ENCODE data around the gene ZNF611. TPM values are rescaled to one million over a fixed set of nuclear protein-coding genes. Genes with fewer than 3 reads are reported as not detected.
"Not testable (repeated sequence)": the region's sequence is repeated elsewhere in the genome, so short reads cannot be mapped to it uniquely, and the experiment has no call there.

The ZNF611 gene
- polyA plus RNA-seq, 1 donor (not counting 4 experiments of a cell fraction or from before 2014, with no cell fraction given) = 2.9 TPM

- no peak overlapping the region for H2AFZ ChIP-seq (ENCODE audit: control insufficient read depth, low read length)
- H3K36me3 ChIP-seq (ENCODE audit: control insufficient read depth in 2 of 2, extremely low read depth in 1 of 2, insufficient read depth in 2 of 2, low read length in 2 of 2) = peaks cover 0 to 13% of the 10 kb centered on the region in 2 experiments
- H3K4me3 ChIP-seq (ENCODE audit: control insufficient read depth in 2 of 3, extremely low read depth in 1 of 3, insufficient read depth in 2 of 3, low read depth in 1 of 3, low read length in 3 of 3) = no peak overlapping the region
- FAIRE-seq (no peak), DNase-seq (ENCODE audit: low read depth, low spot score) (no peak)
- H3K27ac ChIP-seq (ENCODE audit: control insufficient read depth, insufficient read depth, low read length) = no peak overlapping the region
- no peaks in the 10 kb centered on the region for H3K79me2 ChIP-seq (ENCODE audit: control insufficient read depth, insufficient read depth, low read length)
- H3K27me3 ChIP-seq (ENCODE audit: control insufficient read depth, extremely low read depth, insufficient read depth, low read length) = no peaks in the 10 kb centered on the region
- no peak overlapping the region for H3K9ac ChIP-seq (ENCODE audit: control insufficient read depth, extremely low read depth, insufficient read depth, low read length)
- H3K9me3 ChIP-seq (ENCODE audit: control insufficient read depth, low read depth, low read length) = no peaks in the 10 kb centered on the region
- H3K9me1 ChIP-seq (ENCODE audit: control insufficient read depth, extremely low read depth, insufficient read depth, low read length) = no peaks in the 10 kb centered on the region
- TF ChIP-seq EZH2 (IDR thresholded peaks at IDR 0.05; ENCODE audit: low read length) = no peak
- TF ChIP-seq, protein P1, sequence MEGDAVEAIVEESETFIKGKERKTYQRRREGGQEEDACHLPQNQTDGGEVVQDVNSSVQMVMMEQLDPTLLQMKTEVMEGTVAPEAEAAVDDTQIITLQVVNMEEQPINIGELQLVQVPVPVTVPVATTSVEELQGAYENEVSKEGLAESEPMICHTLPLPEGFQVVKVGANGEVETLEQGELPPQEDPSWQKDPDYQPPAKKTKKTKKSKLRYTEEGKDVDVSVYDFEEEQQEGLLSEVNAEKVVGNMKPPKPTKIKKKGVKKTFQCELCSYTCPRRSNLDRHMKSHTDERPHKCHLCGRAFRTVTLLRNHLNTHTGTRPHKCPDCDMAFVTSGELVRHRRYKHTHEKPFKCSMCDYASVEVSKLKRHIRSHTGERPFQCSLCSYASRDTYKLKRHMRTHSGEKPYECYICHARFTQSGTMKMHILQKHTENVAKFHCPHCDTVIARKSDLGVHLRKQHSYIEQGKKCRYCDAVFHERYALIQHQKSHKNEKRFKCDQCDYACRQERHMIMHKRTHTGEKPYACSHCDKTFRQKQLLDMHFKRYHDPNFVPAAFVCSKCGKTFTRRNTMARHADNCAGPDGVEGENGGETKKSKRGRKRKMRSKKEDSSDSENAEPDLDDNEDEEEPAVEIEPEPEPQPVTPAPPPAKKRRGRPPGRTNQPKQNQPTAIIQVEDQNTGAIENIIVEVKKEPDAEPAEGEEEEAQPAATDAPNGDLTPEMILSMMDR (optimal IDR thresholded peaks at IDR 0.05 in 1 of 3, IDR thresholded peaks at IDR 0.05 in 1 of 3, conservative IDR thresholded peaks at IDR 0.05 in 1 of 3; ENCODE audit: extremely low read depth in 1 of 3, insufficient read depth in 2 of 3, low read length in 3 of 3) = no peak
- dilution Hi-C loops (cut with MboI; ENCODE audit: extremely low pct_ligation_motif_present, low sequenced_read_pairs) = no loop called here
- H4K20me1 ChIP-seq (ENCODE audit: control insufficient read depth, extremely low read depth, insufficient read depth, low read length) = no peaks in the 10 kb centered on the region
- no peak overlapping the region for H3K4me2 ChIP-seq (ENCODE audit: control insufficient read depth, extremely low read depth, insufficient read depth, low read depth, low read length)
- no peaks in the 10 kb centered on the region for H3K4me1 ChIP-seq (ENCODE audit: control insufficient read depth, extremely low read depth, insufficient read depth, low read length)
Observed at GRCh38 chr19:52778811-52779210, 44.0 kb upstream of the ZNF611 start.

DNA sequence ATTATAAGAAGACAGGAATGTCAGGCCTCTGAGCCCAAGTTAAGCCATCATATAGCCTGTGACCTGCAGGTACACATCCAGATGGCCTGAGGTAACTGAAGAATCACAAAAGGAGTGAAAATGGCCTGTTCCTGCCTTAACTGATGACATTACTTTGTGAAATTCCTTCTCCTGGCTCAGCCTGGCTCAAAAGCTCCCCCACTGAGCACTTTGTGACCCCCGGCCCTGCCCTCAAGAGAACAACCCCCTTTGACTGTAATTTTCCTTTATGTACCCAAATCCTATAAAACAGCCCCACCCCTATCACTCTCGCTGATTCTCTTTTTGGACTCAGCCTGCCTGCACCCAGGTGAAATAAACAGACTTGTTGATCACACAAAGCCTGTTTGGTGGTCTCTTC lies 21.6 kb upstream of the ZNF611 start:
- H3K36me3 ChIP-seq (ENCODE audit: control insufficient read depth in 2 of 2, extremely low read depth in 1 of 2, insufficient read depth in 2 of 2, low read length in 2 of 2); H3K9ac ChIP-seq (ENCODE audit: control insufficient read depth, extremely low read depth, insufficient read depth, low read length); FAIRE-seq; H3K79me2 ChIP-seq (ENCODE audit: control insufficient read depth, insufficient read depth, low read length); H3K27me3 ChIP-seq (ENCODE audit: control insufficient read depth, extremely low read depth, insufficient read depth, low read length); H3K27ac ChIP-seq (ENCODE audit: control insufficient read depth, insufficient read depth, low read length); DNase-seq (ENCODE audit: low read depth, low spot score); H3K9me3 ChIP-seq (ENCODE audit: control insufficient read depth, low read depth, low read length); H3K4me2 ChIP-seq (ENCODE audit: control insufficient read depth, extremely low read depth, insufficient read depth, low read depth, low read length); H3K4me3 ChIP-seq (ENCODE audit: control insufficient read depth in 2 of 3, extremely low read depth in 1 of 3, insufficient read depth in 2 of 3, low read depth in 1 of 3, low read length in 3 of 3); H2AFZ ChIP-seq (ENCODE audit: control insufficient read depth, low read length); H3K9me1 ChIP-seq (ENCODE audit: control insufficient read depth, extremely low read depth, insufficient read depth, low read length); dilution Hi-C loops (cut with MboI; ENCODE audit: extremely low pct_ligation_motif_present, low sequenced_read_pairs); H3K4me1 ChIP-seq (ENCODE audit: control insufficient read depth, extremely low read depth, insufficient read depth, low read length); H4K20me1 ChIP-seq (ENCODE audit: control insufficient read depth, extremely low read depth, insufficient read depth, low read length): not testable (repeated sequence)

- DNase-seq (ENCODE audit: low read depth, low spot score) = no peak
- Histone ChIP-seq H3K9ac (ENCODE audit: control insufficient read depth, extremely low read depth, insufficient read depth, low read length) (no peak overlapping the region), H3K9me1 (ENCODE audit: control insufficient read depth, extremely low read depth, insufficient read depth, low read length) (no peaks in the 10 kb centered on the region), H2AFZ (ENCODE audit: control insufficient read depth, low read length) (no peak overlapping the region), H3K4me3 (ENCODE audit: control insufficient read depth in 2 of 3, extremely low read depth in 1 of 3, insufficient read depth in 2 of 3, low read depth in 1 of 3, low read length in 3 of 3) (no peak overlapping the region), H3K27me3 (ENCODE audit: control insufficient read depth, extremely low read depth, insufficient read depth, low read length) (no peaks in the 10 kb centered on the region), H3K79me2 (ENCODE audit: control insufficient read depth, insufficient read depth, low read length) (no peaks in the 10 kb centered on the region), H3K36me3 (ENCODE audit: control insufficient read depth in 2 of 2, extremely low read depth in 1 of 2, insufficient read depth in 2 of 2, low read length in 2 of 2) (no peaks in the 10 kb centered on the region), H3K4me1 (ENCODE audit: control insufficient read depth, extremely low read depth, insufficient read depth, low read length) (no peaks in the 10 kb centered on the region), H3K27ac (ENCODE audit: control insufficient read depth, insufficient read depth, low read length) (no peak overlapping the region), H4K20me1 (ENCODE audit: control insufficient read depth, extremely low read depth, insufficient read depth, low read length) (no peaks in the 10 kb centered on the region), H3K9me3 (ENCODE audit: control insufficient read depth, low read depth, low read length) (no peaks in the 10 kb centered on the region), H3K4me2 (ENCODE audit: control insufficient read depth, extremely low read depth, insufficient read depth, low read depth, low read length) (no peak overlapping the region)
- FAIRE-seq = no peak
- dilution Hi-C loops (cut with MboI; ENCODE audit: extremely low pct_ligation_motif_present, low sequenced_read_pairs) = no loop called here
- TF ChIP-seq EZH2 (IDR thresholded peaks at IDR 0.05; ENCODE audit: low read length) = no peak
- TF ChIP-seq, protein P1 (optimal IDR thresholded peaks at IDR 0.05 in 1 of 3, IDR thresholded peaks at IDR 0.05 in 1 of 3, conservative IDR thresholded peaks at IDR 0.05 in 1 of 3; ENCODE audit: extremely low read depth in 1 of 3, insufficient read depth in 2 of 3, low read length in 3 of 3) = no peak
Observed at GRCh38 chr19:52749780-52750179, 14.9 kb upstream of the ZNF611 start.

Measured in keratinocyte (primary cell).